Measurements from ENCODE around the gene DRAM1. TPM values are rescaled to one million over a fixed set of nuclear protein-coding genes. Genes with fewer than 3 reads are reported as not detected.

Gene DRAM1
- polyA plus RNA-seq, 1 of the 3 experiments (the other 2 are of a cell fraction) = 37.4 TPM

DNA sequence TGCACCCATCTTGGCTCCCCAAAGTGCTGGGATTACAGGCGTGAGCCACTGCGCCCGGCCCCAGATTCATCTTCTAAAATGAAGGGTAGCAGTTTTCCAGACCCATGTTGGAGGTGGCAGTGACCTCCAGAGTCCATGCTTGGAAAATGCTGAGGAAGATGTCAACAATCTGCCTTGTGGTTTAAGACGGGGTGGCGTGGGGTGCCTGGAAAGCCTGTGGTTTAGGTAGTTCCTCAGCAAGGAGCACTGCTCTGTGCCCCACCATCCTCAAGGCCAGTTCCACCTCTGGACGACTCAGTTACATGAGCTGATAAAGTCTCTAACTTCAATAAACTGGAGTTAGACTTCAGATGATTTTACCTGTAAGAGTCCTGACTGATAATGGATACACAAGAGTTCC, 48.6 kb downstream of the DRAM1 start:
- no peaks in the 10 kb centered on the region for H3K9me2 ChIP-seq
- peaks cover 3% of the 10 kb centered on the region for H3F3A ChIP-seq (replicated peaks; ENCODE audit: insufficient read depth)
- H3K27ac ChIP-seq (ENCODE audit: low read depth in 2 of 2, low read length in 1 of 2) = no peak overlapping the region
- H3K36me3 ChIP-seq (replicated peaks in 1 of 2; ENCODE audit: control insufficient read depth in 1 of 2, insufficient read depth in 2 of 2, low read length in 1 of 2) = no peaks in the 10 kb centered on the region
- no peaks in the 10 kb centered on the region; a peak in 1 of 4 replicates for H3K4me1 ChIP-seq (ENCODE audit: control insufficient read depth in 1 of 2, insufficient read depth in 2 of 2, low read depth in 1 of 2, low read length in 1 of 2)
- no peaks in the 10 kb centered on the region for H4K20me1 ChIP-seq (ENCODE audit: insufficient read depth)
- CTCF ChIA-PET = no interaction called here
- H3K27me3 ChIP-seq (ENCODE audit: insufficient read depth) = no peaks in the 10 kb centered on the region
- no peak for DNase-seq
- 66% methylated on average over 5 of the region's 6 CpGs for WGBS (ENCODE audit: low lambda C conversion rate)
- H3K9me3 ChIP-seq = no peaks in the 10 kb centered on the region
- no peak overlapping the region for H3K9ac ChIP-seq
- no peak overlapping the region for H3K4me2 ChIP-seq
- POLR2A ChIA-PET = no interaction called here
- H3K4me3 ChIP-seq (ENCODE audit: low read depth in 2 of 2, low read length in 1 of 2) = no peak overlapping the region
- H2AFZ ChIP-seq (ENCODE audit: low read depth) = no peak overlapping the region
- TF ChIP-seq, protein P1, sequence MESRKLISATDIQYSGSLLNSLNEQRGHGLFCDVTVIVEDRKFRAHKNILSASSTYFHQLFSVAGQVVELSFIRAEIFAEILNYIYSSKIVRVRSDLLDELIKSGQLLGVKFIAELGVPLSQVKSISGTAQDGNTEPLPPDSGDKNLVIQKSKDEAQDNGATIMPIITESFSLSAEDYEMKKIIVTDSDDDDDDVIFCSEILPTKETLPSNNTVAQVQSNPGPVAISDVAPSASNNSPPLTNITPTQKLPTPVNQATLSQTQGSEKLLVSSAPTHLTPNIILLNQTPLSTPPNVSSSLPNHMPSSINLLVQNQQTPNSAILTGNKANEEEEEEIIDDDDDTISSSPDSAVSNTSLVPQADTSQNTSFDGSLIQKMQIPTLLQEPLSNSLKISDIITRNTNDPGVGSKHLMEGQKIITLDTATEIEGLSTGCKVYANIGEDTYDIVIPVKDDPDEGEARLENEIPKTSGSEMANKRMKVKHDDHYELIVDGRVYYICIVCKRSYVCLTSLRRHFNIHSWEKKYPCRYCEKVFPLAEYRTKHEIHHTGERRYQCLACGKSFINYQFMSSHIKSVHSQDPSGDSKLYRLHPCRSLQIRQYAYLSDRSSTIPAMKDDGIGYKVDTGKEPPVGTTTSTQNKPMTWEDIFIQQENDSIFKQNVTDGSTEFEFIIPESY (IDR thresholded peaks at IDR 0.05; ENCODE audit: borderline replicate concordance, low read depth) = no peak
- no peak for TF ChIP-seq SMC3 (IDR thresholded peaks at IDR 0.05; ENCODE audit: low read depth, low read length)
- no peaks in the 10 kb centered on the region for H3K79me2 ChIP-seq (ENCODE audit: insufficient read depth)

DNA sequence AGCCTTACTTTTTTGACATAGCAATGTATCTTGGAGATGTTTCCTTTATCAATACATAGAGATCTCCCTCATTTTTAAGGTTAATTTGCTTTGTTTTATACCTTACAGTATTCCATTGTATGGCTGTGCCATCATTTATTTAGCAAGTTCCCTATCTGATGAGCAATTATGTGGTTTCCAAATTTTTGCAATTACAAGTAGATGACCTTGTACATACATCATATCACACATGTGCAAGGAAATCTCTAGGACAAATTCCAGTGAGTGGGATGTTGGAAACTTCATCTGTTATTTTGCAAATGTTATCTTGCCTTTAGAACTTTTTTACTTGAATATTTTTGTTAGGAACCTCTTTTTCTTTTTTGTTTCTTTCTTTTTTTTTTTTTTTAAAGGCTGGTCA, 49.7 kb downstream of the DRAM1 start:
- Histone ChIP-seq H3K9ac (no peak overlapping the region), H3K9me2 (no peaks in the 10 kb centered on the region), H3K4me3 (ENCODE audit: low read depth in 2 of 2, low read length in 1 of 2) (no peak overlapping the region), H3K27ac (ENCODE audit: low read depth in 2 of 2, low read length in 1 of 2) (no peak overlapping the region), H3K27me3 (ENCODE audit: insufficient read depth) (no peaks in the 10 kb centered on the region), H3F3A (replicated peaks; ENCODE audit: insufficient read depth) (peaks cover 3% of the 10 kb centered on the region), H3K79me2 (ENCODE audit: insufficient read depth) (no peaks in the 10 kb centered on the region), H3K4me2 (no peak overlapping the region), H3K9me3 (no peaks in the 10 kb centered on the region), H3K36me3 (replicated peaks in 1 of 2; ENCODE audit: control insufficient read depth in 1 of 2, insufficient read depth in 2 of 2, low read length in 1 of 2) (no peaks in the 10 kb centered on the region), H4K20me1 (ENCODE audit: insufficient read depth) (no peaks in the 10 kb centered on the region), H2AFZ (ENCODE audit: low read depth) (no peak overlapping the region), H3K4me1 (ENCODE audit: control insufficient read depth in 1 of 2, insufficient read depth in 2 of 2, low read depth in 1 of 2, low read length in 1 of 2) (no peaks in the 10 kb centered on the region; a peak in 1 of 4 replicates)
- ChIA-PET POLR2A (no interaction called here), CTCF (no interaction called here)
- DNase-seq = no peak
- no peak for TF ChIP-seq EZH2phosphoT487 (IDR thresholded peaks at IDR 0.05; ENCODE audit: borderline replicate concordance, low read depth)
- no peak for TF ChIP-seq GABPA (IDR thresholded peaks at IDR 0.05; ENCODE audit: low read depth)
- TF ChIP-seq YY1 (IDR thresholded peaks at IDR 0.05; ENCODE audit: low read depth) = no peak
- TF ChIP-seq RAD21 (IDR thresholded peaks at IDR 0.05; ENCODE audit: low read length) = no peak
- no peak for TF ChIP-seq TEAD4 (IDR thresholded peaks at IDR 0.05; ENCODE audit: borderline replicate concordance, insufficient read depth)
- no peak for TF ChIP-seq FOXM1 (IDR thresholded peaks at IDR 0.05; ENCODE audit: low read depth)
- no peak for TF ChIP-seq POLR2AphosphoS5 (IDR thresholded peaks at IDR 0.05; ENCODE audit: low read depth, low read length)
- TF ChIP-seq, protein P2, sequence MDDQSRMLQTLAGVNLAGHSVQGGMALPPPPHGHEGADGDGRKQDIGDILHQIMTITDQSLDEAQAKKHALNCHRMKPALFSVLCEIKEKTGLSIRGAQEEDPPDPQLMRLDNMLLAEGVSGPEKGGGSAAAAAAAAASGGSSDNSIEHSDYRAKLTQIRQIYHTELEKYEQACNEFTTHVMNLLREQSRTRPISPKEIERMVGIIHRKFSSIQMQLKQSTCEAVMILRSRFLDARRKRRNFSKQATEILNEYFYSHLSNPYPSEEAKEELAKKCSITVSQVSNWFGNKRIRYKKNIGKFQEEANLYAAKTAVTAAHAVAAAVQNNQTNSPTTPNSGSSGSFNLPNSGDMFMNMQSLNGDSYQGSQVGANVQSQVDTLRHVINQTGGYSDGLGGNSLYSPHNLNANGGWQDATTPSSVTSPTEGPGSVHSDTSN (IDR thresholded peaks at IDR 0.05) = no peak
- TF ChIP-seq, protein P3, sequence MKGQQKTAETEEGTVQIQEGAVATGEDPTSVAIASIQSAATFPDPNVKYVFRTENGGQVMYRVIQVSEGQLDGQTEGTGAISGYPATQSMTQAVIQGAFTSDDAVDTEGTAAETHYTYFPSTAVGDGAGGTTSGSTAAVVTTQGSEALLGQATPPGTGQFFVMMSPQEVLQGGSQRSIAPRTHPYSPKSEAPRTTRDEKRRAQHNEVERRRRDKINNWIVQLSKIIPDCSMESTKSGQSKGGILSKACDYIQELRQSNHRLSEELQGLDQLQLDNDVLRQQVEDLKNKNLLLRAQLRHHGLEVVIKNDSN (IDR thresholded peaks at IDR 0.05; ENCODE audit: borderline replicate concordance, low read depth) = no peak
- TF ChIP-seq, protein P1 (IDR thresholded peaks at IDR 0.05; ENCODE audit: borderline replicate concordance, low read depth) = no peak
- no peak for TF ChIP-seq FOXJ3 (CRISPR knock-in tag; IDR thresholded peaks at IDR 0.05)
- no peak for TF ChIP-seq GATA2 (CRISPR knock-in tag; IDR thresholded peaks at IDR 0.05)
- TF ChIP-seq NRF1 (IDR thresholded peaks at IDR 0.05; ENCODE audit: low read depth, low read length) = no peak

Measured in SK-N-SH (cell line).